ENCODE measurements around the gene ITIH1.

ITIH1 gene

DNA sequence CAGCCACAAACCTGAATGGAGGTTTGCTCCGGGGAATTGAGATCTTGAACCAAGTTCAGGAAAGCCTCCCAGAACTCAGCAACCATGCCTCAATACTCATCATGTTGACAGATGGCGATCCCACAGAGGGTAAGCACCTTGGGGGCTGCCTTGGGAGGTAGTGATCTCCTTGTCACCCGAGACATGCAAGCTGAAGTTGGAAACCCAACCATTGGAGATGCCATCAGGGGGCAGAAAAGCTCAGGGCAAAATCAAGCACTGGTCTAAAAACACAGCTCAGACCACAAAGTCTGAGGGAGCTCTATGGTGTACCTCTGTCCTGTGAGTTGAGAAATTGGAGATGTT is 5.8 kb downstream of the ITIH1 start:
- TF ChIP-seq, protein P1, sequence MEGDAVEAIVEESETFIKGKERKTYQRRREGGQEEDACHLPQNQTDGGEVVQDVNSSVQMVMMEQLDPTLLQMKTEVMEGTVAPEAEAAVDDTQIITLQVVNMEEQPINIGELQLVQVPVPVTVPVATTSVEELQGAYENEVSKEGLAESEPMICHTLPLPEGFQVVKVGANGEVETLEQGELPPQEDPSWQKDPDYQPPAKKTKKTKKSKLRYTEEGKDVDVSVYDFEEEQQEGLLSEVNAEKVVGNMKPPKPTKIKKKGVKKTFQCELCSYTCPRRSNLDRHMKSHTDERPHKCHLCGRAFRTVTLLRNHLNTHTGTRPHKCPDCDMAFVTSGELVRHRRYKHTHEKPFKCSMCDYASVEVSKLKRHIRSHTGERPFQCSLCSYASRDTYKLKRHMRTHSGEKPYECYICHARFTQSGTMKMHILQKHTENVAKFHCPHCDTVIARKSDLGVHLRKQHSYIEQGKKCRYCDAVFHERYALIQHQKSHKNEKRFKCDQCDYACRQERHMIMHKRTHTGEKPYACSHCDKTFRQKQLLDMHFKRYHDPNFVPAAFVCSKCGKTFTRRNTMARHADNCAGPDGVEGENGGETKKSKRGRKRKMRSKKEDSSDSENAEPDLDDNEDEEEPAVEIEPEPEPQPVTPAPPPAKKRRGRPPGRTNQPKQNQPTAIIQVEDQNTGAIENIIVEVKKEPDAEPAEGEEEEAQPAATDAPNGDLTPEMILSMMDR (conservative IDR thresholded peaks at IDR 0.05) = no peak
- H3K27ac ChIP-seq = no peak overlapping the region

DNA sequence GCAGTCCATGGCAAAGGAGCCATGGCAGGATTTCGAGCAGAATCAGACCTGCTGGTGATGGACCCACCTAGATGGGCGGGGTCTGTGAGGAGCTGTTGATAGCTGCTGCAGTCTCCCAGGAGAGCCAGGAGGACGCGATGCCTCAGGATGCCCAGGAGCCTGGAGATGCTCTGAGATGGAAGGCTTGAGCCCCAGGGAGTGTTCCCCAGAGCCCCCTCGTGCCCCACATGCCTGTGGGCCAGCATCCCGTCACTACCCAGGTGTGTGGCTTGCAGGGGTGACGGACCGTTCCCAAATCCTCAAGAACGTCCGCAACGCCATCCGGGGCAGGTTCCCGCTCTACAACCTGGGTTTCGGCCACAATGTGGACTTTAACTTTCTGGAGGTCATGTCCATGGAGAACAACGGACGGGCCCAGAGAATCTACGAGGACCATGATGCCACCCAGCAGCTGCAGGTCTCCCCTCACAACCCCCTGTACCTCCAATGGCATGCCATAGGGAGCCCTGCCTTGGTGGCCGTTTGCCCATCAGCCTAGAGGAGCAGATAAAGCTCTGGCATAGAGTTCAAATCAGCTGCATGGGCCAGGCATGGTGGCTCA is 6.7 kb downstream of the ITIH1 start:
- H3K27ac ChIP-seq = no peak overlapping the region
- TF ChIP-seq, protein P1 (conservative IDR thresholded peaks at IDR 0.05) = no peak

DNA sequence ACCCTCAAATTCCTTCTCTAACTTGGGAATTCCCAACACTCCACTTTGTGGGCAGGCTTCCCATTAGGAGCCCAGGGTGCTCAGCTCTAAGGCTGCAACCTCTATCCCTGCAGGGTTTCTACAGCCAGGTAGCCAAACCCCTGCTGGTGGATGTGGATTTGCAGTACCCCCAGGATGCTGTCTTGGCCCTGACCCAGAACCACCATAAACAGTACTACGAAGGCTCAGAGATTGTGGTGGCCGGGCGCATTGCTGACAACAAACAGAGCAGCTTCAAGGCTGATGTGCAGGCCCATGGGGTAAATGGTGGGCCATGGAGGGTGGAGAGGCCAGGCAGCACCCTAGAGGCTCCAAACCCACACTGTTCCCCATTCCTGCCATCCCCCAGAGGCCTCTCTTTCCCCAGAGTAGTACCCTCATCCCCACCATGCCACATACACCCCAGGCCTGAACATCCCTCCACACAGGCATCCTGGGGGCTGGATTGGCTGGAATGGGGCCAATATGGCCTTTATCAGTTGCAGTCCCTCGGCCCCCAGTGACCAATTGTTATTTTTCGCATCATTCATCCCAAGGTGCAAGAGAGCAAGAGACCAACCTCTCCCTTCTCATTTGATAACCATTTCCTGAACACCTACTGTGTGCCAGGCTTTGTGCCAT is 7.7 kb downstream of the ITIH1 start:
- TF ChIP-seq, protein P1 (conservative IDR thresholded peaks at IDR 0.05) = no peak
- no peak overlapping the region for H3K27ac ChIP-seq

DNA sequence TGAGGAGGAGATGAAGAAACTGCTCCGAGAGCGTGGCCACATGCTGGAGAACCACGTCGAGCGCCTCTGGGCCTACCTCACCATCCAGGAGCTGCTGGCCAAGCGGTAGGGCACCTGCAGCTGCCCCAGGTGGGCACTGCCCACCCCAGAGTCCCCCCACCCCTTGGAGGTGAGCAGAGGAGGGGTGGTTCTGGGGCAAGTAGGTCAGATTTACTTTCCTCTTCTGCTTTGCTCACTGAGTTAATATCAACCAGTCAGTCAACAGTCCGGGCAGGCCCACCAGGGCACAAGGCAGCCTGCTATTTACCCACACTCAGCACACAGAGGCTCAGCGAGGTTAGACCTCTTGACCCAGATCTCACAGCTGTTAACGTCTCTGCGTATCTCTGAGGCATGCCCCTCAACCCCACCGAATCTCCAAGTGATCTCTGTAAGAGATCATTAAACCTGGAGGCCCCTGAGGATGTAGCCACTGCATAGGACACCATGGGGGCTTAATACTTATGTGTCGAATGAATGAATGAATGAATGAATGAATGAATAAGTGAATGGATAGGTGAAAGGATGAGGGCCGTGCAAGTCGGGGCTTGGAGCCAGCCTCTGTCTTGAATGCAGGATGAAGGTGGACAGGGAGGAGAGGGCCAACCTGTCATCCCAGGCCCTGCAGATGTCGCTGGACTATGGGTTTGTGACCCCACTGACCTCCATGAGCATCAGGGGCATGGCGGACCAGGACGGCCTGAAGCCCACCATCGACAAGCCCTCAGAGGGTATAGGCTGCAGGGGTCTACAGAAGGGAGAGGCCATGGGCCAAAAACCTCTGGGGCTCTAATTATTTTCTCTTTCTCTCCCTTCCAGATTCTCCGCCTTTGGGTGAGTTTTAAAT is 9.2 kb downstream of the ITIH1 start:
- no peak overlapping the region for H3K27ac ChIP-seq
- TF ChIP-seq, protein P1 (conservative IDR thresholded peaks at IDR 0.05) = no peak

DNA sequence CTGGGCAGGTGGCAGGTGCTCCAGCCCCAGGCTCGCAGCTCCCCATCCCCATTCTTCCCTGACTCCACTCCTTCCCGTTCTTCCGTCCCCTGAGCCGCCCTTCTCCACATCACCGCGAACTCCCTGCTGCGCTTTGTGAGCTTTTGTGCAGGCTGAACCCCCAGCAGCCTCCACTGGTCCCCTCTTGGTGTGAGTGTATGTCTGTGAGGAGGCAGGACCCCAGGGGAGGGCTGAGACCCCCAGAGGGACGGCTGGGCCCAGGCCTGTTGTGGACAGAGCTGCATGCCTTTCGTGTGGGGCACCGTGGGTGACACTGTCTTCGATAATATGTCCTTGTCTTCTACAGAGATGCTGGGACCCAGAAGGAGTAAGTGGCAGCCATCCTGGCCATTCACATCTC is 9.8 kb downstream of the ITIH1 start:
- TF ChIP-seq, protein P1 (conservative IDR thresholded peaks at IDR 0.05) = no peak
- H3K27ac ChIP-seq = no peak overlapping the region

DNA sequence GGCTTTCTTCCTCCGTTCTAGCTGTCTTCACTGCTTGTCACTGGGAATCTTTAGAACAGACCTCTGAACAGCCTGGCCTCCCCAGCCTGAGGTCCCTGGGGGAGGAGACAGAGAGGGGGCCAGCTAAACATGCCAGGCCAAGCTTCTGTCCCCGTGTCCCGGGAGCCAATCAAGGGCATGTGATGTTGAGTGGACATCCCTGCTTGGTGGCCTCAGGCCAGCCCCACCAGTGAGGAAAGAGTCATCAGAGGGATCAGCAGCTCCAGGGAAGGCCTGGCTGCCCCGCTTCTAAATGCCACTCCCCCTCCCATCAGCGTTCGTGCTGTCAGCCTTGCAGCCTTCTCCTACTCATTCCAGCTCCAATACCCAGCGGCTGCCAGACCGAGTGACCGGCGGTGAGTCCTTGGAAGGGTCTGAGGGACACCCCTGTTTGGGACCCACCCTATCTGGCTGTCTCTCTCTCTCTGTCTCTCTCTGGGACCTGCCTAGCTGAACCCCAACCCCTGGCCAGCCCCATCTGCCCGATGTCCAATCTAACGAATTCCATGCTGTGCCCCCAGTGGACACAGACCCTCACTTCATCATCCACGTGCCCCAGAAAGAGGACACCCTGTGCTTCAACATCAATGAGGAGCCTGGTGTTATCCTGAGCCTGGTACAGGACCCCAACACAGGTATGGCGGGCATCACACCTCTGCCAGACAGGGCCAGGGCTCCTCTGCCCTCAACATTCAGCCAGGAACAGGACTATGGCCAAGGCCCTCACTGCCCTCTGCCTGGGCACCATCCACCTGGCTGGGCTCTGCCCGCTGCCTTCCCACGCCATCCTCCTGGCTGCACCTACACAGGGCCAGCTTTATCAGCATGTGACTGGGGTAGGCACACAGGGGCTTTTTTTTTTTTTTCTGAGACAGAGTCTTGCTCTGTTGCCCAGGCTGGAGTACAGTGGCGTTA is 10.6 kb downstream of the ITIH1 start:
- H3K27ac ChIP-seq = no peak overlapping the region
- TF ChIP-seq, protein P1 (conservative IDR thresholded peaks at IDR 0.05) = no peak

Data from VCaP (cell line).